ENCODE data around the gene NTRK2.

Gene NTRK2

DNA sequence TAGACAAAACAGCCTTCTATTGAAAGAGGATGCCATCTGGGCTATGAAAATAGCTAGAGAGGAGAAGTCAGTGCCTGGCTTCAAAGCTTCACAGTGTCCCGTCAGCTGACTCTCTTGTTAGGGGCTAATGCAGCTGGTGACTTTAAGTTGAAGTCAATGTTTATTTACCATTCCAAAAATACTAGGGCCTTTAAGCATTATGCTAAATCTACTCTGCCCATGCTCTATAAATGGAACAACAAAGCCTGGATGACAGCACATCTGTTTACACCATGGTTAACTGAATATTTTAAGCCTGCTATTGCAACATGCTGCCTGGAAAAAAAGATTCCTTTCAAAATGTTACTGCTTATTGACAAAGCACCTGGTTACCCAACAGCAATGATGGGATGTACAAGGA lies 309.1 kb downstream of the NTRK2 start:
- no peak for DNase-seq (ENCODE audit: low spot score)

DNA sequence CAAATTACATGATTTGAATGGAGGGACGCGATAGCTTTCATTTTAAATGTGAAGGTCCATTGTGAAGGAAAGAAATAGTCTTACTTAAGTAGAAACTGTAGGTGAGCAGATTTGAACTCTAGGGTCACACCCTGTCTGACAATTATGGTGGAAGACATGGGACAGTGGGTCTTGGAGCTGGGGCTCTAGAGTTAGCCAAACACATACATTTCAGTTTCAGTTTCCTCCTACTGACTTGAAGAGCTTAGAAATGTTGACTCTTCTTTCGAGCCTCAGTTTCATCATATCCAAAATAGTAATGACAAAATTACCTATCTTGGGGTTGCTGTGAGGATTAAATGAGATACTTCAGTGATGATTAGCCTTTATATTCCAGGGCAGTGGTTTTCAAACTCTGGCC lies 314.2 kb downstream of the NTRK2 start:
- no peak for DNase-seq (ENCODE audit: low spot score)

DNA sequence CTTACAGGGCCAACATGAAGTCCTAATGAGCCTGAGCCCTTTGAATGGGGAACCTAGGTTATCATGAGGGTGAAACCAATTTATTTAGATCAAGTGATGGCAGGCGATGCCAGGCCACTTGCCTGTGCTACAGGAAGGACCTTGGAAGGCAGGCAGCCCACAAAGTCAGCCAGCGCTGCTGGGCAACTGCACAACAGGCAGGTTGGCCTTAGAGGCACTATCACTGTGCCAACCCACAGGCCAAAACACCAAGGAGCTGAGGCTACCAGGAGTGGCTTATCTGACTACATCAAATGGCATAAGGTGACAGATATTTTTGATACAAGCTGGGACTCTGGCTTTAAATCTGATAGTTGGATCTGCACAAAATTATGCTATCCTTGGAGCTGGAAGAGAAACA lies 319.1 kb downstream of the NTRK2 start:
- no peak for DNase-seq (ENCODE audit: low spot score)

DNA sequence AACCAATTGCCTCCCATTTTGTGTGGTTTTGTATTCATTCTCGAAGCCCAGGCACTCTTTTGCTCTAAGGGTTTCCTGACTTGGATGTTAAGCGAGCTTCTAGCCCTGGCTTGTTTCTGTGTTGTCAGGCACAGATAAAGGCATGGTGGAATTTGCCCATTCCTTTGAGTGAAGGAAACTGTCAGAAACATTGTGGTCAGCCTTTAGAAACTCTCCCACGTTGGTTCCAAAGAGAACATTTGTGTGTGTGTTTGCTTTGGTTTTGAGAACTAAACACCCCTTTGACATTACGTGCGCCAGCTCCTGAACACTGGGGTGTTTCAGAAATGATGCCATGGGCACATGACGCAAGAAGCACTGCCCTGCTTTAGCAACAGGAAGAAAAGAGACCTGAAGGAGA lies 320.9 kb downstream of the NTRK2 start:
- DNase-seq (ENCODE audit: low spot score) = no peak

DNA sequence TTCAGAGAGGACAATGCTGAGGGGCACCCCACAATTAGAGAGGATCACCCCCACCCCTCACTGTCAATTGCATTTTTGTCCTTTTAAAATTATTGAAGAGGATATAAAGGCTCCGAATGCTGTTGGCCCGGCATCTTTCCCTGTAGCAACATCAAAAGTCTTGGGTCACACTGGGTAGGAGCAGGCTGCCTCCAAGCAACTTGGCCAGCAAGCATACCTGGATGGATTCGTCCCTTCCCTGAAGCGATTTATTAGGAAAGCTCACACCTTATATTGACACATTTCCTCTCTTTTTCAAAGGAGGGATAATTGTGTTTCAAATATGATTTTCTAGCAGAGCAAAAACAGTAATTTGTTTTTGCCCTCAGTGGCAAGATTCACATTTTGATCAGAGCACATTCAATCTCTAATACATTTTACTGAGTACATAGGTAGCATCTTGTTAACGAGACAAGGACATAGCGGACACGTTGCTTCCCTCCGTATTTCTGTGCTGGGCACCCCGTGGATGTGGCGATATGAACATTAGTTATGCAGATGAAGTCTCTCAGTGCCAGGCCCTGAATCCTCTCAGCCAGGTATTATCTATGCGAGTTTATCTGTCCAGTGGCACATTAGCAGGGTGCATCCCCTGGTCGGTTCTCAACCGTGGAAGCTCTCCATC lies 321.5 kb downstream of the NTRK2 start:
- DNase-seq (ENCODE audit: low spot score) = no peak

DNA sequence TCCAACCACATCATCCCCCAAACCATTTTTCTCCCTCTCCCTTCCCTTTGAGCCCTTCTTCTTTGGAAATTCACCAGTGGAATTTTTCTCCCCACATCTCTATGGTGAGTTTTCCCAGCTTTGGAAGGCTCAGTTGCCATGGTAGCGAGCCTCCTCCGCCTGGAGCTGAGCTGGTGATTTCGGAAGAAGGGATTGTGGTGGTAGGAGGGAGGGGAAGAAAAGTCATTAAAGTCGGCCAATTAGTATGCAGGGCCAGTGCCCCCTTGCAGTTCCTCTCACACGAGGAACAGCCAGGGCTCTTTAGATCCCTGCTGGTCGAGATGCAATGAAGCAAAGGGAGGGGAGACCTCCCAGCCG lies 322.0 kb downstream of the NTRK2 start:
- no peak for DNase-seq (ENCODE audit: low spot score)

DNA sequence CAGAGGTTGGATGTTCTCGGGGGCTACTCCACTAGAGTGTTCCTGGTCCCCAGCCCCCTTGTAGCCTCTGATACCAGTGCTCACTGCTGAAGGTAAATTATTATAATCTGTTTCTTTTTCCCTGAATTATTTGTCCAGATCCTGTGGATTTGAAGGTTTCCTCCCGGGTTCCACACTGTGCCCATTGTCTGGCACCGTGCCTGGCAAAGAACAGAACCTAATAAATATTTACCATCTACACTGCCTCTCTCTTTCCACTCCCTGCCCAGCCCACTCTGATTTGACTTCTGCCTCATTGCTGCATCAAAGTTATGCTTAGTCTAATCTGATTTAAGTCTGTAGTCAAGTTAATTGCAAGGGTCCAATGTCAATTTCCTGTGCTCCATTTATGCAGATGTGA lies 322.9 kb downstream of the NTRK2 start:
- DNase-seq (ENCODE audit: low spot score) = no peak

DNA sequence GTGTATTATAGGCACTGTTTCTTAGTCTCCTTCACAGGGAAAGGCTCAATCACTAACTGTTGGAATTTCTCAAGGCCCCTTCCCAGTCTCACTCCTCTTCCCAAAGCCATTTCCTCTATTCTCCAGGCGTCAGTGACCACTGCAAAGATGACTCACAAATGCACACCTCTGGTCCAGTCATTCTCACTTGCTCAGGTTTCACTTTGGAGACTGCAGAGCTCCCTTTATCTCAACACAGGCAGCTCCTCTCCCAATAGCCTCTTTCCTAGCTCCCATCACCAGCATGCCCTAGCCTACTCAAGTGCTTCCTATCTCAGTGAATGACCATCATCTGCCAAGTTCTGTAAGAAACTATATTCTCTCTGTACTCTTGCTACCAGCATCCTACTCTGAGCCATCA lies 323.6 kb downstream of the NTRK2 start:
- no peak for DNase-seq (ENCODE audit: low spot score)

DNA sequence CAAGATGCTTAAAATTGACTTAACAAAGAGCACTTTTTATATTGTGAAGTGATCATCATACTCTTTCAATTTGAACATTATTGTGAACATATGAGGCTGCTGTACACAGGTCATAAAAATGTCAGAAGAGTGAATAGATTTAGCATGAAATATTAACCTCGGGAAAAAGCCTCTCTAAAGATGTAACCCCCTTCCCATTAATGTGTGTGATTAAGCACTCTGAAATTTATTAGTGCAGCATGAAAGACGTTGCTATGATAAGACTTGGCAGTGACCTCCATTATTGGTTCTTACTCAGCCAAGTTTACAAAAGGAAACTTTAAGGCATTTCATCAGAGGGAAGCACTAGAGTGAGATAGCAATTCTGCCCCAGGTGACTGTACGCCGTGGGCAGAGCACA lies 326.5 kb downstream of the NTRK2 start:
- DNase-seq (ENCODE audit: low spot score) = no peak

DNA sequence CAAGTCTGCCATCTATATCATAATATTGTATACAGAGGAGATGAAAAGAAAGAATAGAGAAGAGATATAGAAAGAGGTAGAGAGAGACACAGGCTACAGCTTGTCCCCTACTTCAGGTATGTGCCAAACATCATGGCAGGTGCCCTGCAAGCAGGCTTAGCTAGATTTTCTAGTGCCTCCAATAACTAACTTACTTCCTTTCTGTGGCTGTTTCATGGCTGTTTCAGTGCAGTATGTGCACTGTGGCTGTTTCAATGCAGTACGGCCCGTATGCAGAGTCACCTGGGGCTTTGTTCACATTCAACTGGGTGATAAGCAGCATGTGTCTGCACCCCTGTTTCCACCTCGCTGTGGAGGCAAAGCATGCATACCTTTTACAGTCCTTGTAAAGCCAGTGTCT lies 327.2 kb downstream of the NTRK2 start:
- DNase-seq (ENCODE audit: low spot score) = no peak

DNA sequence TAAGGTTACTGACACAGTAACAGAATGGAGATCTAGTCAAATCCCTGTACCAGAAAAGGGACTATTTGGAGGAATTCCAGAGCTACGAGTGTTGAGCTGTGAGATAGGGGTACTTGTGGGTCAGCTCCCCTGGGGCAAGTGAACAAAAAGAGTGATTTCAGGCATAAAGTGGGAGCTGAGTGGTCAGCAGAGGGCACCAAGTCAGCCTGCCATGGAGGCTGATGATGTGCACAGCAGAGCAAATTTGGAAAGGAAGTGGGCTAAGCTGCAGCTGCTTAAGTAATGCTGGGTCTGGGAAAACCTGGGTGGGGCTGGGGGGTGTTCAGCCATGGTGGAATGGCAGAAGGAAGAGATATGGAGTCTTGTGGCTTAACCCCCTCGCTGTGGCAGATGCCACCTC lies 327.9 kb downstream of the NTRK2 start:
- no peak for DNase-seq (ENCODE audit: low spot score)

DNA sequence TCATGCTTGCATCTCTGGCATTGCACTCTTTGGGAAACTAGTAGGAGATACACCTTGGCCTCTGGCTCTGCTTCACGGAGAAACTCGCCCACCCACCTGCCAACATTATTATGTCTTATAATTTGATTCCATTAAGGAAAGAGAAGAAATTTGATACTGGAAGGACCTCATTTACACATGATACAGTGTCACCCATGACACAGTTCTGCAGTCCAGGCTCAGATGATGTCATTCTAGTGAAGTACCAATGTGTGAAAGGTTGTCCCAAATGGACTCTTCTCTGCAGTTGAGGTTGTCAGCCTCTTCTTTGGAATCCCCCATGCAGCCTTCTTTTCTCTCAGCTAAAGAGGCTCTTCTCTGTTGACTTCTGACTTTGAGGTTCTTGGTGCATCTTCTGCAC lies 329.1 kb downstream of the NTRK2 start:
- no peak for DNase-seq (ENCODE audit: low spot score)

DNA sequence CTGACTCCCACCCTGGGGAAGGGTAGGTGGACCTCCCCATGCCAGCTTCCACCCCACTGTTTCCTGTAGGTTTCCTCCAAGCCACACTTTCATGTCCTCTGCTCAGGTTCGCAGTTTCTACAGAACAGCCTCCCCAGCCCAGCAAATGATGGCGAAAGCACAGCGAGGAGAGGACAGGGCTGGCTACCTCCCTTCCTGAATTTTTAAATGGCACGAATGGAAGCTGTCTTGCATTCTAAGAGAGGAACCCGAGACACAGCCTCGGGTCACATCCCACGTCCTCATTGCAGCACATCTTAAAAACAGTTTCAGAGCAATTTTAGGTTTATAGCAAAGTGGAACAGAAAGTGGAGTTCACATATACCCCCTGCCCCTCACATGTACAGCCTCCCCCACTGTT lies 330.3 kb downstream of the NTRK2 start:
- DNase-seq (ENCODE audit: low spot score) = no peak

DNA sequence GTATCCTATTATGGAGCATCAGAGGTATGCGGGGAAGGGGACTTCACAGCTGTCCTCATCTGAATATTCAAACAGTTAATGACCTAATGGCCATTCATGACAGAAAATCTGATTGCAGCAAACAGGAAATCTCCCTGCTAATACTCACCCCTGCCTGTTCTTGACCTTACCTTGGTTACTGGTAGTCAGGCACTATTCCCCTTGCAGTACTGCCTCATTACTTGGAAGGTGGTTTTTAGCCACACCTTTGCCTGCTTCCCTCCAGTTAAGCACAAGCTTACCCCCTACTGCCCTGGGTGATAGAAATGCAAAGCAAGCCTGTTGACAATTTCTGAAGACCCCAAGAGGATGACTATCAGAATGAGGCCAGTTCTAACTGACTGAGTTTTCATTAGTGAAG lies 332.4 kb downstream of the NTRK2 start:
- no peak for DNase-seq (ENCODE audit: low spot score)

DNA sequence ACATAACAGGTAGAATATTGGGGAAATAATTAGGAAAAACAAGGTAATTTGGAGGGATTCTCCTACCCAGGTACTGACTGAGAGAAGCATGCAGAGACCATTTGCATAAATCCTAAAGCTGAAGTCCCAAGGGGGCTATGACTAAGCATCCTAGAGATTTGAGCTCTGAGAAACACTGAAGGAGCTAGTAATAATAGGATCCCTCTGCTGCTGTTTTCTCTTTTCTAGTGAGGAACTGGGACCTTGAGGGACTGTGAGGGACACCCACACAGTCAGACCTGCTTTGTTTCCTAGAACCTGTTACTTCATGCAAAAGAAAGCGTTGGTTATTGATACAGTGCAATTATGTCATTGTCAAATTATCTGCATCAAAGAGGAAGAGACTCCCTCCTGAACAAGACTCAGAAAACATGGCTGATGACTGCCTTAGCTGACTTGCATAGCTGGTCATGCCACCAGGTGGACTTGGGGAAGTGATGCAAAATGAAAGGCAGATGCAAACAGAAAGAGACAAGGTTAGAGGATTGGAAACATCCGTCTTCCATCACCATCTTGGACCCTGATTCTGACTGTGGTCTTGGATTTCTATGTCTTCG lies 335.4 kb downstream of the NTRK2 start:
- DNase-seq (ENCODE audit: low spot score) = no peak

DNA sequence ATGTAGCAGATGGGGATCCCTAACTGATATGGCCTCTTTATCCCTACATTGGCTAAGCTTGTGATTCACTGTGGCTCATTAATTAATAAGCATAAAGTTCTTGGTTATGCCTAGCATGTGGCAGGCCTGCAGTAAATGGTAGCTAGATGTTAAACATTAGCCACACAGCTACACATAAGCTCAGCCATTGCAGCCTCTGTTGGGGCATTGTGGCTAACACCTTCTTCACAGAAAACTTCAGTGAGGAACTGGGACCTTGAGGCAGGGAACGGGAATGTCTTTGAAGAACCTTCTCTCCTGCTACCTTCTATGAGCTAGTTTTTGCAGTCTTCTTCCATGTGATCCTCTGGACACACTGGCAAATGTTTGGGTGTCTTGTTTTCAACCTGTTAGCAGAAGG lies 338.2 kb downstream of the NTRK2 start:
- DNase-seq (ENCODE audit: low spot score) = no peak

DNA sequence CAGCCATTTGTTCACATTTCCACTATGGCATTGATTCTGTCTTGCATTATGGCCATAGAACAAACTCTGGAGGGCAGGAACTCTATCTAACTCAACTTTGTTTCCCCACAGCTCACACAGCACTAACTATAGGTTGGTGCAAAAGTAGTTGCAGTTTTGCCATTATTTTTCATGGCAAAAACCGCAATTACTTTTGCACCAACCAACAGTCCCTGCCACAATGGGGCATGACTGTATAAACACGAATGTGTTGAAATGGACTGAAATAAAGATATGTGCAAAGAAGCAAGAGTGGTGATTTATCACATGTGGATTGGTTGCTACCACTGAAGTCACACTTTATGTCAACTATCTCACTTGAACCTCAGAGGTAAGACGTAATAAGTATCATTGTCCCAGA lies 338.7 kb downstream of the NTRK2 start:
- DNase-seq (ENCODE audit: low spot score) = no peak

DNA sequence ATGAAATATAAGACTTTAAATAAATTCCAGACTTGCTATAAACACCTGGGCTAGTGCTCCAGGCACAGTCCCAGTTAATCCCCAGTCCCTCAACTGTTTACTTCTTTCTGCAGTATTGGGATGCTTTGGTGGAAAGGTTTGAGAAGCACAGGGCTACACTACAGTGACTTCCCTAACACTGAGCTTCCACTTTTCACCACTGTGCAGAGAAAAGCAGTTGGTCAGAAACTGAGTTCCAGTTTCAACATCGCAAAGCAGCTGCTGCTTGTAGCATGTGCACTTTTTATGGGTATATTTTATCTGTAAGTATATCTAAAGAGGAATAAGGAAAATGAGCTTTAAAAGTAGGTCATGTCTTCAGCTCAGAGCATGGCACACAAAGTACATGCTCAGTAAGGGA lies 339.7 kb downstream of the NTRK2 start:
- DNase-seq (ENCODE audit: low spot score) = no peak

DNA sequence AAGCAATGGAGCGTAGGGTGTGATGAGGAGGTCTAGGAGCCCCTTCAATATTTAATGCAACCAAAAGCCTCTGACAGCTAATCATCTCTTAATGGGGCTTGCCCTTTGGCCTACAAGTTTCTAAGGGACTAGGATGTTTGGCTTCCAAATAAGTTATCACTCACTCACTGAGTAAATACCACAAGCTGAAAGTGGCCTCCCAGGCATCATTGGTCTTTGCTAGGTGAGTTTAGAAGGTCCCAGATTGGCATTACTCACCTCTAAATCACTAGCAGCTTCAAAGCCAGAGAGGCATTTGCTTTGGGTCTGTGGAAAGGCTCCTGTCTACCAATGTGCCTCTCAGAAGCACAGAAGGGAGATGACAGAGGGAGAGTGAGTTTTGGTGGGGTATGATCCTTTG lies 344.2 kb downstream of the NTRK2 start:
- no peak for DNase-seq (ENCODE audit: low spot score)

DNA sequence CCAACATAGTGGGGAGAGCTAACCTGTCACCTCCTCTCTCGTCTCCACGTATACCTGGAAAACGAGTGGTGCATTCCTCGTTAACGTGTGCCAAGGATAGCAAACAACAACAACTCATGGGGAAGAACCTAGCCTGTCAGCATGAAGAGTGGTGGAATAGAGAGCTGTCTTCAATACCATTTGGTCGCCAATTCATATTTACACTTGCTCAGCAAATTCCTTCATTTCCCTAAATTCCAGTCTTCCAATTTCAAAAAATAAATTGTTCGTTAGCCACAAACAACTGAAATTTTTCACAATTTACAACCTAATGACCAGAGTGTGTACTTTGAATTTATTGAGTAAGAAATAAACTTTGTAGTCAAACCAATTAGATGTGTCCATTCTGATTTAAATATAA lies 344.8 kb downstream of the NTRK2 start:
- no peak for DNase-seq (ENCODE audit: low spot score)

DNA sequence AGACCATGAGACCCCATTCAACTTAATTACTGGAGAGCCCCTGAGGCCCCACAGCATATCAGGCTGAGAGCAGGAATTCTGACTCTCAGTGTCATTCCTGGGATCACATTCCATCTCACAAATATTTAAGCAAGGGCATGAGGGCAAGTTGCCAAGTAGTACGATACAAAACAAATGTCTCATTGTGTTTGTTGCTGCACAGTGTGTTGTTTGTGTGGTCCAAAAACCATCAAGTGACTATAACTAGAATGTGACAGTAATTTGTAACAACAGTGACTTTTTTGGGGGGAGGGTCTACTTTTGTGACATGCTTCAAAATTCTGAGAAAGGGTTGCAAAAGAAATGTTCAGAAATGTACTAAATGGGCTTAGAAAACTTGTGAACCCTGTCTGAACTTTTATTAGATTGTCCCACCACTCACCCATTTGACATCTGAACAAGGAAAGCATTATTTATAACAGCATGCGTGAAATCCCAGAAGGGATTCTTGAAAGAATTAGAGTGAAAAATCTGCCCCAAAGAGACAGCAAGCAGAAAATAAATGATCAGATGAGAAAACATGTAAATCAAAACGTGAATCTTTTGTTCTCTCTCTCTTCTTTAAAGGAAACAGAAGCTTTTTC lies 347.0 kb downstream of the NTRK2 start:
- no peak for DNase-seq (ENCODE audit: low spot score)

DNA sequence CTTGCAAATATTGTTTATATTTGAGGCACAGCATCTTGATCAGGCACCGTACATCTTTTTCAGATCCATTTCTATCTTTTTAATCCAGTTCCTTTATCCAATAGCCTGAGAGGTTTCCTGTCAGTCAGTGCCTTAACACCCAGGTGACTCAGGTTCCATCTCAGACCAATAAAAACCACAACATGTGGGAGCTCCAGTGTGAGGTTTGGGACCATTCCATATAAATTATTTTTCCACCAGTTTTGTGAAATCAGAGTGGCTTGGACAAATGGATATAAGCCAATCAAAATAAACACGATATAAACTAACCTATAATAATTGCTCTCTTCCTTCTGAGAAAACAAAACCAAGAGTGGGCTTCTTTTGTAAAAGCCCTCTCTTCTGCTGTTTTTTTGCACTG lies 351.3 kb downstream of the NTRK2 start:
- DNase-seq (ENCODE audit: low spot score) = no peak

DNA sequence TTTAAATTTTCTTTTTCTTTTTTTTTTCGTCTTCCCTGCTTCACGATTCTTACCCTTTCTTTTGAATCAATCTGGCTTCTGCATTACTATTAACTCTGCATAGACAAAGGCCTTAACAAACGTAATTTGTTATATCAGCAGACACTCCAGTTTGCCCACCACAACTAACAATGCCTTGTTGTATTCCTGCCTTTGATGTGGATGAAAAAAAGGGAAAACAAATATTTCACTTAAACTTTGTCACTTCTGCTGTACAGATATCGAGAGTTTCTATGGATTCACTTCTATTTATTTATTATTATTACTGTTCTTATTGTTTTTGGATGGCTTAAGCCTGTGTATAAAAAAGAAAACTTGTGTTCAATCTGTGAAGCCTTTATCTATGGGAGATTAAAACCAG lies 352.2 kb downstream of the NTRK2 start:
- DNase-seq (ENCODE audit: low spot score) = no peak

DNA sequence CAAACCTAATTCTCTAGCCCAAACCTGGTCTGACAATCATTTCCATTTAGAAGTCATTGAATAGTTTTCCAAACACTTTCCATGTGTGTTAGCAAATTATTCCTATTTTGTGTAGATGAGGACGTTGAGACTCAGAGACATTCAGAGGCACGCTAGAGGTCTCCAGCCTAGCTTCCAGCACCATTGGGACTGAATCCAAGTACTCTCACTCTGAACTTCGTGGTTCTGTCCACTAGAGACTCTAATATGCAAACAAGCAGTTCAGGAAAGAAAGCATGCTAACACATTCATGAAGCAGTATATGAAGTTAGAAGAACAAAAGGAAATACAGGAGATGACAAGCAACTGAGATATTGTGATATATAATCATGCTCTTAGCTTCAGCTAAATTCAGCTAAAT lies 354.8 kb downstream of the NTRK2 start:
- DNase-seq (ENCODE audit: low spot score) = peak; percentile 33
